ENCODE measurements around the gene NOD2. TPM values are rescaled to one million over a fixed set of nuclear protein-coding genes. Genes with fewer than 3 reads are reported as not detected.
A peak's percentile ranks its signal among the peaks of the same experiment; 100 is the strongest.

Gene NOD2
- total RNA-seq, 4 donors from 2014 or later = 33.8 to 66.2 (median 48.6) TPM

DNA sequence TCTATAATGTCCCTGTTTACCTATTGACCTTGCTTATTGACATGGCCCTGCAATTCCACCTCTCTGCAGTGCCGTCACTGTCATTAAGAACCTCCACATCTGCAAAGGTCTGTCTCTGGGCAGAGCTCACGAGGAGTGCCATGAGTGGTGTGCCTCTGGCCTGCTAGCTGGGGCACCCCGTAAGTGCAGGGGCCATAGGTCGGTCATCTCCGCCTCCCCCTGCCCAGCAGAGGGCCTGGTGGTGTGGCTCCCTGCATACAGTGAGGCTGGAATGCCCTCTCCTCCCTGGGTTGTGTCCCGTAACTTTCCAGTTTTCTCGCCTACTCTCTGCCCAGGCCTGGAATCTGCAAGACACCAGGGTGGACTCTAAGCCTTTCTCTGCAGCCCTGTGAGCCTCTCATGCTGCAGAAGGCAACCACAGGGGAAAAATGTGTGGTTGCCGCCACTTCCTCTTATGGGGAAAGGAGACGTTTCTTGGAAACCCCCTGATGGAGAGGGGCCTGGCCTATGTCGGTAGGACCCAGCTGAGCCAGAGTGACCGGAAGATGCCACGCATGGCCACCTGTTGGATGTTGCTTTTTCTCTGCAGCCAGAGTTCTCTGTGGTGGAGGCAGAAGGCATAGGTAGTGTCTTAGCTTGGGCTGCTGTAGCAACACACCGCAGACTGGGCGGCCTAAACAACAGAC is 9.6 kb upstream of the NOD2 start:
- WGBS = 69% methylated on average over 10 of the region's 14 CpGs
- TF ChIP-seq EP300 (IDR thresholded peaks at IDR 0.05) = no peak
- TF ChIP-seq, protein P1, sequence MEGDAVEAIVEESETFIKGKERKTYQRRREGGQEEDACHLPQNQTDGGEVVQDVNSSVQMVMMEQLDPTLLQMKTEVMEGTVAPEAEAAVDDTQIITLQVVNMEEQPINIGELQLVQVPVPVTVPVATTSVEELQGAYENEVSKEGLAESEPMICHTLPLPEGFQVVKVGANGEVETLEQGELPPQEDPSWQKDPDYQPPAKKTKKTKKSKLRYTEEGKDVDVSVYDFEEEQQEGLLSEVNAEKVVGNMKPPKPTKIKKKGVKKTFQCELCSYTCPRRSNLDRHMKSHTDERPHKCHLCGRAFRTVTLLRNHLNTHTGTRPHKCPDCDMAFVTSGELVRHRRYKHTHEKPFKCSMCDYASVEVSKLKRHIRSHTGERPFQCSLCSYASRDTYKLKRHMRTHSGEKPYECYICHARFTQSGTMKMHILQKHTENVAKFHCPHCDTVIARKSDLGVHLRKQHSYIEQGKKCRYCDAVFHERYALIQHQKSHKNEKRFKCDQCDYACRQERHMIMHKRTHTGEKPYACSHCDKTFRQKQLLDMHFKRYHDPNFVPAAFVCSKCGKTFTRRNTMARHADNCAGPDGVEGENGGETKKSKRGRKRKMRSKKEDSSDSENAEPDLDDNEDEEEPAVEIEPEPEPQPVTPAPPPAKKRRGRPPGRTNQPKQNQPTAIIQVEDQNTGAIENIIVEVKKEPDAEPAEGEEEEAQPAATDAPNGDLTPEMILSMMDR (IDR thresholded peaks at IDR 0.05) = no peak
- no peak for TF ChIP-seq POLR2AphosphoS5 (IDR thresholded peaks at IDR 0.05)
- TF ChIP-seq POLR2A (IDR thresholded peaks at IDR 0.05) = no peak

DNA sequence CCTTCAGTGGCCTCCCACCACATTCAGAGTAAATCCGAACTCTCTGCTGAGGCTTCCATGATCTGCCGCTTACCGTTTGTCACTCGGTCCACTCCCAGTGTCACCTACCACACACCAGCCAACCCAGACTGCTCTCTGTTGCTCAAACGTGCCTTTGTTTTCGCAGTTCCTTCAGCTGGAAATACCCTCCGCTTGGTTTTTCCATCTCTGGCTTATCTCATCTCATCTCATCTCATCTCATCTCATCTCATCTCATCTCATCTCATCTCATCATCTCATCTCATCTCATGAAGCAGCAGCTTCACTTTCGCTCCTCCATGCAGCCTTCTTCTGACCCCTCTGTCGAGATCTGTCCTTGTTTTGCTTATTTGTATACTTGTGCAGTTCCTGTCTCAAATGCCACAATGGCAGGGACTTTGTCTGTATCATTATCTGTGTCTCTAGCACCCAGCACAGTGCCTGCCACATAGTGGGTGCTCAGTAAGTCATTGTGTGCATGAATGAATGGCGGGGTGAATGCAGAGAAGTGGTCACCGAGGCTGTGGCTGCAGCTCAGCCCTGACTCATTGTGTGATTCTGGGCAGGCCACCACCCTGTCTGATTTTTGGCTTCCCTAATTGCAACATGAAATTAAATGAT is 8.5 kb upstream of the NOD2 start:
- no peak for DNase-seq (ENCODE audit: low spot score in 2 of 2)
- Histone ChIP-seq H3K27me3 (no peaks in the 10 kb centered on the region), H3K4me1 (peaks cover 6% of the 10 kb centered on the region), H3K9me3 (no peaks in the 10 kb centered on the region), H3K27ac (peak overlapping the region; percentile 23), H3K4me3 (no peak overlapping the region), H3K36me3 (no peaks in the 10 kb centered on the region)
- 85% methylated on average over 11 of the region's 11 CpGs for WGBS
- TF ChIP-seq, protein P1 (IDR thresholded peaks at IDR 0.05) = no peak
- TF ChIP-seq POLR2A (IDR thresholded peaks at IDR 0.05) (no peak), EP300 (IDR thresholded peaks at IDR 0.05) (no peak), POLR2AphosphoS5 (IDR thresholded peaks at IDR 0.05) (no peak)

More for the DNA sequence above, 9.6 kb upstream of the NOD2 start:
- Histone ChIP-seq H3K4me1 (peaks cover 6% of the 10 kb centered on the region), H3K27me3 (no peaks in the 10 kb centered on the region), H3K36me3 (no peaks in the 10 kb centered on the region), H3K9me3 (no peaks in the 10 kb centered on the region), H3K27ac (no peak overlapping the region), H3K4me3 (no peak overlapping the region)
- DNase-seq (ENCODE audit: low spot score in 2 of 2) = no peak

DNA sequence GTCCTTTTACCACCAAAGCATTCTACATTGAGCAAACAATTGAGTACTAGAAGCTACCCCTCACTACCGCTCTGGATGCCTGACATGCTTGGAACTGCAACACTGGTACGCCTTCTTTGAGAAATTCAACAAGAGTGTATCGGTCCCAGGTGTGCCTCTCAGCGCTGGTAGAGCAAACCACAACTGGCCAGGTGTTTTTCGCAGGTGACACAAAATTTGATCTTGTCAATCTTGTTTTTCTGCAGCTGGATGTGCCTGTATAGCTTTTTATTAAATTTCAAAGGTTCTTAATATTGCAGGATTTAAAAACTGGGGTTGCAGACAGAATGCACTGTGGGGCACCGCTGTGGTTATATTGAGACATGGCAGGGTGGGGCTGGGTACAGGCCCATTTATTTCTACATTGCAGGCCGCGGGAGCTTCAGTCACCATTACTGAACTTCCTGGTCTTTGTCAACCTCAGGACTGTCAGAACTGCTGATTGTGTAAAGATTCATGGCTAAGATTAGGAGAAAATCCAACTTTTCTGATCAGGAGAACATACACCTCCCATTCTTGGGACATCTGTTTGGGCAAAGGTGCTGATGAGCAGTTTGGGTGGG is 7.8 kb upstream of the NOD2 start:
- Histone ChIP-seq H3K4me1 (peaks cover 6% of the 10 kb centered on the region), H3K36me3 (no peaks in the 10 kb centered on the region), H3K27me3 (no peaks in the 10 kb centered on the region), H3K9me3 (no peaks in the 10 kb centered on the region), H3K4me3 (no peak overlapping the region), H3K27ac (no peak overlapping the region)
- TF ChIP-seq EP300 (IDR thresholded peaks at IDR 0.05) = no peak
- TF ChIP-seq POLR2AphosphoS5 (IDR thresholded peaks at IDR 0.05) = no peak
- no peak for TF ChIP-seq POLR2A (IDR thresholded peaks at IDR 0.05)
- TF ChIP-seq, protein P1 (IDR thresholded peaks at IDR 0.05) = no peak
- no peak for DNase-seq (ENCODE audit: low spot score in 2 of 2)
- WGBS = 83% methylated on average over 8 of the region's 8 CpGs

DNA sequence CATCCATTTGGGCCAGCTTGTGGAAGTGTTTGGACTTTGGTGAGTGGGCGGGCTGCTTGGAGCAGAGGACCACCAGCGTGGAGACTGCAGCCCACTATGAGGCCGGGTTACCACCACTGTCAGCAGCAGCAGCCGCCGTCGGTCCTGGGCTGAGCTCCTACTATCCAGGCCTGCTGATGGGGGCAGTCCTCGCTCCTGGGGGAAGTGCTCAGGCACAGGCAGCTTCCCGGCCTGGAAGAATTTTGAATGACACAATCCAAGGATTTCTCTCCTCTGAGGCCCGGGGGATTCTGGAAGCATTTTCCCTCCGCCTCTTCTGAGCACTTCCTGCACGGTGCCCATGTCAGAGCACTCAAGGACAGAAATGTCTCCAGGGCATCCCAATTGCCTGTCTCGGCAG is 5.3 kb upstream of the NOD2 start:
- no peak for DNase-seq (ENCODE audit: low spot score in 2 of 2)
- Histone ChIP-seq H3K27me3 (no peaks in the 10 kb centered on the region), H3K9me3 (no peaks in the 10 kb centered on the region), H3K27ac (no peak overlapping the region), H3K4me1 (peaks cover 9% of the 10 kb centered on the region), H3K4me3 (no peak overlapping the region), H3K36me3 (no peaks in the 10 kb centered on the region)
- 21% methylated on average over 10 of the region's 12 CpGs for WGBS
- TF ChIP-seq, protein P1 (IDR thresholded peaks at IDR 0.05) = no peak
- no peak for TF ChIP-seq POLR2A (IDR thresholded peaks at IDR 0.05)
- no peak for TF ChIP-seq POLR2AphosphoS5 (IDR thresholded peaks at IDR 0.05)
- no peak for TF ChIP-seq EP300 (IDR thresholded peaks at IDR 0.05)

DNA sequence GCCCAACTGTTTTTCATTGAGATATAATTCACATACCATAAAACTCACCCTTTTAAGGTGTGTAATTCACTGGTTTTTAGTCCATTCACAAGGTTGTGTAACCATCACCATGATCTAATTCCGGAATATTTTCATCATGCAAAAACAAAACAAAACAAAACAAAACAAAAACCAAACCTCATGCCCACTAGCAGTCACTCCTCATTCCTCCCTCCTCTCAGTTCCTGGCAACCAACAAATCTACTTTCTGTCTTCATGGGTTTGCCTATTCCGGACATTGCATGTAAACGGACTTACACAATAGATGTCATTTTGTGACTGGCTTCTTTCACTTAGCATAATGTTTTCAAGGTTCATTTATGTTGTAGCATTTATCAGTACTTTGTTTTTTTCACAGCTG is 4.5 kb upstream of the NOD2 start:
- H3K27ac ChIP-seq = no peak overlapping the region

More for the DNA sequence above, 4.5 kb upstream of the NOD2 start:
- no peak for DNase-seq (ENCODE audit: low spot score in 2 of 2)
- Histone ChIP-seq H3K4me1 (peaks cover 17% of the 10 kb centered on the region), H3K27me3 (no peaks in the 10 kb centered on the region), H3K9me3 (no peaks in the 10 kb centered on the region), H3K4me3 (no peak overlapping the region), H3K36me3 (no peaks in the 10 kb centered on the region)
- WGBS = 72% methylated on average over 3 of the region's 3 CpGs
- TF ChIP-seq EP300 (IDR thresholded peaks at IDR 0.05) = no peak
- TF ChIP-seq POLR2AphosphoS5 (IDR thresholded peaks at IDR 0.05) = no peak
- no peak for TF ChIP-seq POLR2A (IDR thresholded peaks at IDR 0.05)
- TF ChIP-seq, protein P1 (IDR thresholded peaks at IDR 0.05) = no peak

All from suprapubic skin (tissue), 4 donors.